COLO829 (cell line): ENCODE data around the gene F13B.
"Not testable (repeated sequence)": the region's sequence is repeated elsewhere in the genome, so short reads cannot be mapped to it uniquely, and the experiment has no call there.

ENCODE experiments used
- DNase-seq: peaks from one replicate; pipeline ENCODE4 v3.0.0; 2012; ENCODE audit warnings: low spot score

F13B gene

GRCh38 chr1:197066719-197067456 lies at the start of gene F13B:
TSS of gene F13B (minus strand) at chr1:197067260. CDS start at chr1:197067223, 37 bp downstream.
- no peak for DNase-seq

- DNase-seq: no peak
These were observed 49.1 kb upstream of the F13B start for GRCh38 chr1:197116156-197116555.

- DNase-seq: no peak
These were observed 39.8 kb upstream of the F13B start for GRCh38 chr1:197106869-197107268.

GRCh38 chr1:197103300-197103699 lies 36.2 kb upstream of the F13B start:
- no peak for DNase-seq

GRCh38 chr1:197101978-197102377 lies 34.9 kb upstream of the F13B start:
- DNase-seq: no peak

- DNase-seq: no peak
These were observed 33.6 kb upstream of the F13B start for GRCh38 chr1:197100677-197101076.

GRCh38 chr1:197099444-197099843 lies 32.4 kb upstream of the F13B start:
- no peak for DNase-seq

- DNase-seq: not testable (repeated sequence)
These were observed 29.9 kb upstream of the F13B start for GRCh38 chr1:197096971-197097370.

GRCh38 chr1:197096137-197096536 lies 29.1 kb upstream of the F13B start:
- no peak for DNase-seq

- no peak for DNase-seq
These were observed 26.3 kb upstream of the F13B start for GRCh38 chr1:197093226-197093885.

GRCh38 chr1:197092491-197093023 lies 25.5 kb upstream of the F13B start:
- no peak for DNase-seq

- no peak for DNase-seq
These were observed 16.4 kb upstream of the F13B start for GRCh38 chr1:197083474-197083873.

- DNase-seq: no peak
These were observed 14.2 kb upstream of the F13B start for GRCh38 chr1:197081117-197081753.

GRCh38 chr1:197080323-197080722 lies 13.3 kb upstream of the F13B start:
- no peak for DNase-seq

- no peak for DNase-seq
These were observed 9.5 kb upstream of the F13B start for GRCh38 chr1:197076585-197076984.

- no peak for DNase-seq
These were observed 6.9 kb upstream of the F13B start for GRCh38 chr1:197073978-197074377.

- no peak for DNase-seq
These were observed 378 bp upstream of the F13B start for GRCh38 chr1:197067457-197067818.

GRCh38 chr1:197066277-197066676 lies 783 bp downstream of the F13B start:
- DNase-seq: no peak

- DNase-seq: no peak
These were observed 1.5 kb downstream of the F13B start for GRCh38 chr1:197065559-197065958.

- no peak for DNase-seq
These were observed 3.8 kb downstream of the F13B start for GRCh38 chr1:197063212-197063611.

GRCh38 chr1:197062692-197063091 lies 4.4 kb downstream of the F13B start:
- DNase-seq: no peak

GRCh38 chr1:197049100-197049499 lies 18.0 kb downstream of the F13B start:
- DNase-seq: no peak
